GM23338 (cell line): ENCODE measurements around the gene MAPK7. TPM values are rescaled to one million over a fixed set of nuclear protein-coding genes. Genes with fewer than 3 reads are reported as not detected.

ENCODE experiments used
- ATAC-seq: fragments of 200-7000 bp; cut with Tn5 transposase; 3 replicates; pipeline ENCODE4 v1.9.1; 2020
- DNase-seq: peaks from one replicate; pipeline ENCODE4 v3.0.0-alpha.2; 2015; ENCODE audit warnings: low spot score
- H2AFZ ChIP-seq: fragments of 200-600 bp; sonication (generic); 2 replicates; pipeline ENCODE4 v1.8.0; 2016; ENCODE audit warnings: antibody characterized with exemption, mild to moderate bottlenecking, moderate library complexity
- H3F3A ChIP-seq: fragments of 200-600 bp; sonication (generic); replicated peaks from 2 replicates; pipeline ENCODE4 v1.8.0; 2017; ENCODE audit warnings: antibody characterized with exemption, mixed run types, low read depth
- H3K27ac ChIP-seq: fragments of 200-600 bp; sonication (generic); 2 replicates; pipeline ENCODE4 v1.6.1; 2016; ENCODE audit warnings: low read depth
- H3K27me3 ChIP-seq: fragments of 200-600 bp; sonication (generic); 2 replicates; pipeline ENCODE4 v1.8.0; 2016; ENCODE audit warnings: mild to moderate bottlenecking, mixed run types, moderate library complexity; ENCODE audit not compliant: insufficient read depth
- H3K36me3 ChIP-seq: fragments of 200-600 bp; sonication (generic); 2 replicates; pipeline ENCODE4 v1.8.0; 2016; ENCODE audit warnings: mild to moderate bottlenecking; ENCODE audit not compliant: insufficient read depth
- H3K4me1 ChIP-seq: fragments of 200-600 bp; sonication (generic); 2 replicates; pipeline ENCODE4 v1.8.0; 2016; ENCODE audit warnings: mild to moderate bottlenecking, moderate library complexity; ENCODE audit not compliant: insufficient read depth
- H3K4me2 ChIP-seq: fragments of 200-600 bp; sonication (generic); 2 replicates; pipeline ENCODE4 v1.7.1; 2017; ENCODE audit warnings: mixed run types
- H3K4me3 ChIP-seq: fragments of 200-600 bp; sonication (generic); 2 replicates; pipeline ENCODE4 v1.6.1; 2016; ENCODE audit warnings: mixed run types
- H3K79me2 ChIP-seq: fragments of 200-600 bp; sonication (generic); replicated peaks from 2 replicates; pipeline ENCODE4 v1.8.0; 2017; ENCODE audit warnings: mild to moderate bottlenecking; ENCODE audit not compliant: insufficient read depth
- H3K9me2 ChIP-seq: fragments of 200-600 bp; sonication (generic); 2 replicates; pipeline ENCODE4 v1.8.0; 2017; ENCODE audit not compliant: insufficient read depth
- H4K20me1 ChIP-seq: fragments of 200-600 bp; sonication (generic); replicated peaks from 2 replicates; pipeline ENCODE4 v1.8.0; 2017; ENCODE audit warnings: mild to moderate bottlenecking; ENCODE audit not compliant: insufficient read depth
- H3K27ac Mint-ChIP-seq: 2 replicates; pipeline ENCODE4 v1.8.0; 2020; ENCODE audit warnings: inconsistent platforms, mild to moderate bottlenecking, moderate library complexity, mixed read lengths
- H3K27me3 Mint-ChIP-seq: 3 replicates; pipeline ENCODE4 v1.8.0; 2022; ENCODE audit warnings: low read depth, mild to moderate bottlenecking, moderate library complexity, mixed read lengths, inconsistent platforms; ENCODE audit not compliant: insufficient read depth, poor library complexity
- H3K36me3 Mint-ChIP-seq: 3 replicates; pipeline ENCODE4 v1.8.0; 2021; ENCODE audit warnings: low read depth, mild to moderate bottlenecking, inconsistent platforms, moderate library complexity, mixed read lengths
- H3K4me1 Mint-ChIP-seq: 3 replicates; pipeline ENCODE4 v1.8.0; 2020; ENCODE audit warnings: mild to moderate bottlenecking, inconsistent platforms, mixed read lengths
- H3K4me3 Mint-ChIP-seq: 3 replicates; pipeline ENCODE4 v1.8.0; 2021; ENCODE audit warnings: moderate library complexity, mild to moderate bottlenecking, inconsistent platforms, mixed read lengths
- H3K9me3 Mint-ChIP-seq: 3 replicates; pipeline ENCODE4 v1.8.0; 2020; ENCODE audit warnings: moderate library complexity, mild to moderate bottlenecking, inconsistent platforms, mixed read lengths
- CREB1 ChIP-seq: fragments of 250-450 bp; sonication (Bioruptor Pico); IDR thresholded peaks from 2 replicates; pipeline ENCODE4 v1.5.0; 2020; ENCODE audit warnings: low read depth, mild to moderate bottlenecking, moderate library complexity
- ETS1 ChIP-seq: IDR thresholded peaks from 2 replicates; pipeline ENCODE4 v1.6.1; 2016; ENCODE audit warnings: antibody characterized with exemption
- EZH2 ChIP-seq: fragments of 200-600 bp; sonication (generic); IDR thresholded peaks from one replicate; pipeline ENCODE4 v1.8.0; 2017; ENCODE audit warnings: antibody characterized with exemption, mild to moderate bottlenecking, low read depth; ENCODE audit not compliant: unreplicated experiment
- NANOG ChIP-seq: IDR thresholded peaks from 2 replicates; pipeline ENCODE4 v1.6.1; 2016; ENCODE audit warnings: antibody characterized with exemption, borderline replicate concordance
- POLR2AphosphoS5 ChIP-seq: IDR thresholded peaks from 2 replicates; pipeline ENCODE4 v1.6.1; 2016; ENCODE audit warnings: antibody characterized with exemption, low read depth
- REST ChIP-seq: IDR thresholded peaks from one replicate; pipeline ENCODE4 v1.6.1; 2018; ENCODE audit warnings: antibody characterized with exemption; ENCODE audit not compliant: unreplicated experiment
- STAT1 ChIP-seq: IDR thresholded peaks from one replicate; pipeline ENCODE4 v1.6.1; 2016; ENCODE audit warnings: antibody characterized with exemption; ENCODE audit not compliant: unreplicated experiment
- ZNF462 ChIP-seq: fragments of 250-450 bp; sonication (Bioruptor Pico); IDR thresholded peaks from 2 replicates; pipeline ENCODE4 v1.5.0; 2020; ENCODE audit warnings: mild to moderate bottlenecking, moderate library complexity
- polyA plus RNA-seq: library from polyadenylated mRNA; unstranded; fragments of >200 nt; fragmentation: Nextera tagmentation; extraction: Ambion mirVana; gene quantifications from 2 replicates; pipeline ENCODE4 v1.2.1, GENCODE V29; 2016
- total RNA-seq: library from RNA; depleted of rRNA; stranded (reverse); fragments of >200 nt; shearing (Covaris generic); gene quantifications from 2 replicates; pipeline ENCODE4 v1.2.3, GENCODE V29; 2014

MAPK7 gene
- total and polyA plus RNA-seq, 2 experiments from 2014 or later, result 15.5 to 53.1 TPM

GRCh38 chr17:19417611-19418010 lies 39.3 kb downstream of the MAPK7 start:
- Mint-ChIP-seq H3K27ac (no peak overlapping the region), H3K4me3 (no peak overlapping the region), H3K36me3 (no peaks in the 10 kb centered on the region; the same call in 2 of the 3 replicates), H3K9me3 (no peaks in the 10 kb centered on the region), H3K27me3 (peaks cover 9% of the 10 kb centered on the region), H3K4me1 (no peaks in the 10 kb centered on the region)
- H3K4me1 ChIP-seq, result no peaks in the 10 kb centered on the region; the same call in 1 of the 2 replicates
- H3K27me3 ChIP-seq, result no peaks in the 10 kb centered on the region
- no peak overlapping the region for H3K4me2 ChIP-seq
- ATAC-seq (no peak), DNase-seq (no peak)
- 0 out of 2 replicates have a peak, but pooled peaks cover 3% of the 10 kb centered on the region for H3K9me2 ChIP-seq
- H4K20me1 ChIP-seq, result no peaks in the 10 kb centered on the region
- no peaks in the 10 kb centered on the region for H3K79me2 ChIP-seq
- no peaks in the 10 kb centered on the region for H3K36me3 ChIP-seq
- TF ChIP-seq ZNF462 (CRISPR knock-in tag) (no peak), NANOG (no peak), ETS1 (no peak), STAT1 (no peak), CREB1 (CRISPR knock-in tag) (no peak), REST (no peak), POLR2AphosphoS5 (no peak), EZH2 (no peak)
- H3K27ac ChIP-seq, result no peak overlapping the region
- 0 out of 2 replicates have a peak, but pooled peaks cover 2% of the 10 kb centered on the region for H3F3A ChIP-seq
- H3K4me3 ChIP-seq, result no peak overlapping the region
- no peak overlapping the region for H2AFZ ChIP-seq
